Uterus (tissue), 2 donors: Measurements from ENCODE around the gene LPP.

Experiments used
- POLR2A ChIP-seq, 2 donors: fragments of 450-650 bp; IDR thresholded peaks; one replicate each; pipeline ENCODE4 v1.6.1; 2016; ENCODE audit warnings: antibody characterized with exemption in 2 of 2, mild to moderate bottlenecking in 1 of 2, moderate library complexity in 1 of 2
- TF ChIP-seq, protein P1 (sequence below), 4 experiments: fragments of 200-600 bp in 2 of 4; fragments of 450-650 bp in 2 of 4; sonication (generic) in 2 of 4; IDR thresholded peaks; one replicate each; pipeline ENCODE4 v1.5.1; 2016 to 2019; ENCODE audit warnings: antibody characterized with exemption in 4 of 4, mild to moderate bottlenecking in 2 of 4, moderate library complexity in 1 of 4

DNA sequence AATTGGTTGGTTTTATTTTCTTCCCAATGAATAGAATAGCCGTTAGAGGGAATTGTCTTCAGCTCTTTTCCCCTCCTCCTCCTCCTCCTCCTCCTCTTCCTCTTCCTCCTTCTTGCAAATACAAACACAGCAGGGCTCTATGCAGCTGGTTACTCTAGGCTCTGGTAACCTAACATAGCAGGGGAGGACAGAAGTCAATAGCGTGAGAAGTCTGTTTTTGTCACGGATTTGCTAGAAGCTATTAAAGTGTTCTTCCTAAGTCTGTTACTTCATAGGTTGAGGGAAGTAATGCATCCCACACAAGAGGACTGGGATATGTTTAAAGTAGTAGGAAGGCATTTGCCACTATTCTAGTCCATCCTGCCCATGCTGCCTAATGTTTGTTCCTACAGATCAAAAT, 643.1 kb downstream of the LPP start:
- TF ChIP-seq, protein P1, sequence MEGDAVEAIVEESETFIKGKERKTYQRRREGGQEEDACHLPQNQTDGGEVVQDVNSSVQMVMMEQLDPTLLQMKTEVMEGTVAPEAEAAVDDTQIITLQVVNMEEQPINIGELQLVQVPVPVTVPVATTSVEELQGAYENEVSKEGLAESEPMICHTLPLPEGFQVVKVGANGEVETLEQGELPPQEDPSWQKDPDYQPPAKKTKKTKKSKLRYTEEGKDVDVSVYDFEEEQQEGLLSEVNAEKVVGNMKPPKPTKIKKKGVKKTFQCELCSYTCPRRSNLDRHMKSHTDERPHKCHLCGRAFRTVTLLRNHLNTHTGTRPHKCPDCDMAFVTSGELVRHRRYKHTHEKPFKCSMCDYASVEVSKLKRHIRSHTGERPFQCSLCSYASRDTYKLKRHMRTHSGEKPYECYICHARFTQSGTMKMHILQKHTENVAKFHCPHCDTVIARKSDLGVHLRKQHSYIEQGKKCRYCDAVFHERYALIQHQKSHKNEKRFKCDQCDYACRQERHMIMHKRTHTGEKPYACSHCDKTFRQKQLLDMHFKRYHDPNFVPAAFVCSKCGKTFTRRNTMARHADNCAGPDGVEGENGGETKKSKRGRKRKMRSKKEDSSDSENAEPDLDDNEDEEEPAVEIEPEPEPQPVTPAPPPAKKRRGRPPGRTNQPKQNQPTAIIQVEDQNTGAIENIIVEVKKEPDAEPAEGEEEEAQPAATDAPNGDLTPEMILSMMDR (IDR thresholded peaks at IDR 0.05), result no peak
- no peak for TF ChIP-seq POLR2A (IDR thresholded peaks at IDR 0.05)
